Renal pelvis (tissue), 4 donors: Measurements from ENCODE around the gene SLC25A48. TPM values are rescaled to one million over a fixed set of nuclear protein-coding genes. Genes with fewer than 3 reads are reported as not detected.

Source experiments
- DNase-seq: peaks from one replicate; pipeline ENCODE4 v3.0.0-alpha.2; 2013
- polyA plus RNA-seq, 3 donors: library from polyadenylated mRNA; unstranded; fragments of 120-200 nt; gene quantifications; one replicate each; pipeline ENCODE4 v1.2.1, GENCODE V29; 2013; ENCODE audit not compliant: insufficient read length in 3 of 3

The SLC25A48 gene
- polyA plus RNA-seq, 3 donors, result 3.0 to 5.4 (median 3.5) TPM

DNA sequence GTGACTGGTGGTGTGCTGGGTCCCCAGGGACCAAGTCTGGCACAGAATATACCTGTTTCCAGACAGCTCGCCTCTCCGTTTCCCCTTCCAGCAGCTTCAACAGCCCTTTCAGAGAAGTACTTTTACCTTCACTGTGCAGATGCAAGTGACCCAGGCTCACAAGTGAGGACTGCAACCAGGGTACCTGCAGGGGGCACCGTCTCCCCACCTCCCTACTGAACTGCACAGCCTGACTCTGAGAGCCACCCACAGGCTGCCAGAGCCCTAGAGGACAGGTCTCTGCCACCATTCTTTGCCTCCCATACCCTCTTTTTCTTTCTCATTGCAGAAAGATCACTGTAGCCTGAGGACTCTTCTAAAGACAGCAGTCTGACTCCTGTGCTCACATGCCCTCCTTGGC, 45.8 kb downstream of the SLC25A48 start:
- no peak for DNase-seq

DNA sequence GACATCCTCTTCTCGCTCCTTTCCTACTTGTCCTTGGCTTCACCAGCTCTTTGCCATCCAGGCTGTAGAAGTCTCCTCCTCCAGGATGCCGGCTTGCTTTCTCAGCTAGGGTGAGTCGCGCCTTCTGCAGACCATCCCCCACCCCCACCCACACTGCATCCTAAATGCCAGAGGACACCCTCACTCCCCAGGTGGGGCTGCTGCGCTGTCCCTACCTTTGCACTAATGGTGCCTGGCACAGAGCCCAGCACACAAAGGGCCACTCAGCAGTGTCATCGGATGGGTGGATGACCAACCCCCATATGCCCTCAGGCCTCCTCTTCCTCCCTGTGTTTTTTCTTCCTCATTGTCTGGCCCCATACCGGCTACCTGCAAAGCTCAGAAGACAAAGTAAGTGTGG, 46.3 kb downstream of the SLC25A48 start:
- DNase-seq, result no peak

DNA sequence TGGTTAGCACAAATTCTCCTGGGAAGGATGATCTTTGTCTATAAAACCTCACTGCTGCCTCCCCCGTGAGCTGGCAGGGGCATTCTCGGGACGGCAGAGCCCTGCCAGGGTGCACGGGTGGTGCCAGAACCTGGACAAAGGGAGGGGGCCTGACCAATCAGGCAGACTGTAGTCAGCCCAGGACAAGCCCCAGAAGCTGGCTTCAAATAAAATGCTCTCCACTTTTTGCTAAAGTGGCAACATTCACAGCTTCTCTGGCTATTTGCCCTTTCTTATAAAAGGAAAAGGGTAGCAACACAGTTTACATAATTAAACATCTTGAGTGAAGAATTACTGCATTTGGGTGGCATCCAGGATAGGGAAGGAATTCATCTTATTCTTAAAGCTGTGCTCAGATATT, 46.8 kb downstream of the SLC25A48 start:
- no peak for DNase-seq

DNA sequence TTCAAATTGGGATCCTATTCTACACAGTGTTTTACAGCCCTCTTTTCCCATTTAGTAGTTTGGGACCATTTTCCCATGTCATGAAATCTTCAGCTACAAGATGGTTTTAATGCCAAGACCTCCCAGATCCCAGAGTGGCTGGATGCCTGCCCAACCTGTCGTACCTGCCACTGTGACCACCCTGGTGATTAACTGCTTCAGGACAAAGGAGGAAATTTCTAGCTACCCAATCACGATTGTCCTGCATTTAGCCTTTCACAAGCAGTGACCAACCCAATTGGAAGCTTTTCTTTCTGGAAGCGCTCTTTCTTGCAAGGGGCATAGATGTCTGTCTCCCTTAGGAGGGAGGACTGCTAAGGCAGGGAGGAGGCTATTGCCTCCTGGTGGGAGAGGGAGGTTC, 47.4 kb downstream of the SLC25A48 start:
- no peak for DNase-seq

DNA sequence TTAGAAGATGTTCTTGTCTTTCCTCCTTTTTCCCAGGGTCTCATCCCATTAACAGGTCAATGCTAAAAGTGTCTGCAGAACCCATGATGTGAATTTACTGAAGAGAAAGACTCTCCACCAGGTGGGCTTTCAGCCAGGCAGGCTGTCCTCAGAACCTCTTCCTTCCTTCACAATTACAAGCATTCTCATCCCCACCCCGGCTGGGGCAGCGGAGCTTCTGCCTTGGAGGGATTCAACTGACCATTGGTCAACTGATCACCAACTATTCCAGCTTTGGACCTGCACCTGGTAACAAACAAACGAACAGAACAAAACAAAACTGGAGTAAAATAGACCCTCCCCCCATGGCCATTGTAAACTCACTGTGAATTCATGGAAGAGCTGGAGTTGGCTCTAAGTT, 48.6 kb downstream of the SLC25A48 start:
- no peak for DNase-seq

DNA sequence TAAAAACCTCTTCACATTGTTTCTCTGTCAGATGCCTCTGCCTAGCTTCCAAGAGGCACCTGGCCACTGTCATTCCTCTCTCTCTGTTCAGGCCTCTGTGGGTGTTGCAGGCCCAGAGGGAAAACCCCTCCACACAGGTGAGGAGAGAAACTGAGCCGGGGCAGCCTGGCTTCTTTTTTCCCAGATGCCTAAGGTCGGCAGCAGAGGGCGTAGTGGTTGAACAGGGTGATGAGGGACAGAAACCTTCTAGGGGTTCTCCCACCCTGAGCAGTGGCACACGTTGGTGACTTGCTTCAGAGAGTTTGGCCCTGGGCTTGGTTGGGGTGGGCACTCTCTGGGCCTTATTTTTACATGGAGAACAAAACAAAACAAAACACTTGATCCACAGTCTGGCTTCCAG, 49.0 kb downstream of the SLC25A48 start:
- no peak for DNase-seq

DNA sequence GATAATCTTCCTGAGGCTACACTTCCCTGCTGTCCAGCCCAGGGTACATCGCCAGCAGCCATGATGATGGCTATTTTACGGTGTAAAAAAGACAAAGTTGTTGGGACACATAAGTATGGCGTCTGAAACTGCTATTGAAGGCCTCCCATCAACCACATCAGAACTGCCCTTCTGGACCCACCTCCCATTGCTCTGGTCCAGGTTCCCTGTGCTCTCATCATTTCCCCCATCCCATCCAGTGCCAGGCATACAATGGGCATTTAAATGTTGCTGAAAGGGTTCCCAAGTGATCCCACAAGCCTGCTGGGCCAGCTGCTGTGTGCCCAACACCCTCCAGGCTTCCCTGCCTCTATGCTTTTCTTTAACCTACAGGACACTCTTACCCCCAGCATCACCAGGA, 50.6 kb downstream of the SLC25A48 start:
- no peak for DNase-seq

DNA sequence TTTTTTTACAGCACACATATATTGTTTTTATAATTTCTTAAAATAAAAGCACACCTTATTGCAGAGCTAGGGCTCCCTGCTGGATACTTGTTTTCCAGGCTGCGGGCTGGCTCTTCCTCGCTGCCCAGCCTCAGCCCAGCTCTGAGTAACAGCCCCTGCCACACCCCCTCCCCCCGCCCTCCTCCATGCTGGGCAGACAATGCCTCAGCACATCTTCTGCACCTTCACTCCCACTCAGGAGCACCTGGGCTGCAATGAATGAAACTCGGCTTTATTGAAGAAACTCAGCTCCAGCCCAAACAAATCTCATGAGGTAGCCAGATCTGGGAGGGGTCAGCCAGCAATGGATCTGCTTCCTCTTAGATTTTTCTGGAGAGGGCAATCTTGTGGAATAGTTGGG, 51.7 kb downstream of the SLC25A48 start:
- DNase-seq, result no peak

DNA sequence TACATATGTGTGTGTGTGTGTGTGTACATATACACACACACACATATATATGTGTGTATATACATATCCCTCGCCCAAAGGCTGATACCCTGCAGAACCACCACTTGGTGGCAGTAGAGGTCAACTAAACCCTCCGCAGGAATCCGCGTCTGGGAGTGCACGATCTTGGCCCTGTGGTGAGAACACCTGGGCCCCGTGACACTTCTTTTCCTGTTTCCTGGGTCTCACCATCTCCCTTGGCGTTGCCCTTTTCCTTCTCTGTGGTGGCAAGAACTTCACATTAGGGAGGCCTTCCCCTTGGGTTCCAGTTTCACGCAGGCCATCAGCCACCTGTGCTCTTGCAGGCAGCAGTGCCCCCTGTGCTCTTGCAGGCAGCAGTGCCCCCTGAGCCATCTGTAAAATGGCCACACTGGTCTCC, 53.0 kb downstream of the SLC25A48 start:
- DNase-seq, result peak; percentile 65

DNA sequence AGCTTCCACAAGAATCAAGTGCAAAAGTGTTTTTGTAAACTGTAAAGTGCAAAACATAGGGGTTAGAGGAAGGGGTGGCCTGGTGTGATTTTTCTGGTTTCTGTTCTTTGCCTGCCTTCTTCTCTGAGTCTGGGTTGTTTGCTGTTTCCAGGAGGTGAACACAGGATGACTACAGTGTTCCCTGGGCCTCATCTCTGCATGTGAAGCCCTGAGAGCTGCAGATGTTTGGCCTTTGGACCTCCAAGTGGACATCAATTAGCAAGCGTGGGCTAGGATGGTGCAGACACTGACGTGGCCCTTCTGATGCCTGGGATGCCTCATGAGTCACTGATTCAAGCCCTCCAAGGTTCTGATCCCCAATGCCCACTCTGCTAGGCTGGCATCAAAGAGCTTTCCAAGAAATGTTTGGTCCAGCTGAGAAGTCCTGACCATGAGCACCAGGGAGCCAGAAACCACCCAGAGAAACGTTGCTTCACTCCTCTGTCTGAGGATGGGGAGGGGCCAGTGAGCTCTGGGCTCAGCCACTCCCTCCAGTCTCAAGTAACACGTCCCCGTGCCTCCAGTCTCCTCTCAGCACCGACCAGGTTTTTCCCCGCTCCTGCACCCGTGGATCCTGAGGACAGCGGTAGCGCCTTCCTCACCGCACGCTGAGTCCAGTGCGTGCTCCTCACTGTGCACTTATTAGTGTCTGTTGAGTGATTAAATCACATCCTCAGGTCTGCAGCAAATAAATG, 53.6 kb downstream of the SLC25A48 start:
- no peak for DNase-seq

DNA sequence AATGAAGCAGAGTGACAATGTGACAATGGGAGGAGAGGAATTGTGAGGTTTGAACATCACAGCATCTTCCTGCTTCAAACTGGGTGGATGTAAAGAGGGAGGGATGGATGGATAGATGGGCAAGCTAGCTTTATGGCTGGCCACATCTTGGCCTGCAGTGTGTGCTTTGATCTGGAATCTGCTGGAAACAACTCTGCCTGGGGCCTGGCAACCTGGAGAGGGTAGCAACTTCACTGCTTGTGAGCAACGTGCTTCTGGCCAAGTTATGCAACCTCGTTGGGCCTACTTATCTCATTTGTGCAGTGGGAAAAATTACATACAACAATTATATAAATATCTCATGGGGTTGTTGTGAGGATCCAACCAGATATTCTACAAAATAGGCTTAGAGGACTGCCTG, 55.8 kb downstream of the SLC25A48 start:
- no peak for DNase-seq

DNA sequence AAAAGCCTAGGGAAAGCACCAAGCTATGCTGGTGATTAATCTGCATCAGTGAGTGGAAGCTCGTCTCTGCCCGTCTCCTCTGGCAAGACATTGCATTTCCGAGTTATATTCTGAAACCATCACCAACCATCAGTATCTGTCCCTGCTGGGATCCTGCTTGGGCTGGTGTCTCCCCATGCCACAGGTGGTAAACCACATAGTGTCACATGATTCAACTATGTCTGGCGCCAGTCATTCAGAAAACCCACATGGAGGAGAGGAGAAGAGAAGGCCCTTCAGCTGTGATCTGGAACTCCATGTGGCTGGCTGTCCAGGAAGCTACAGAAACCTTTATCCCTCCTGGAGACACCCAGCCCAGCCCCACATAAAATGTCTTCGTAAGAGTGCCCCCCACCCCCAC, 56.4 kb downstream of the SLC25A48 start:
- DNase-seq, result no peak

DNA sequence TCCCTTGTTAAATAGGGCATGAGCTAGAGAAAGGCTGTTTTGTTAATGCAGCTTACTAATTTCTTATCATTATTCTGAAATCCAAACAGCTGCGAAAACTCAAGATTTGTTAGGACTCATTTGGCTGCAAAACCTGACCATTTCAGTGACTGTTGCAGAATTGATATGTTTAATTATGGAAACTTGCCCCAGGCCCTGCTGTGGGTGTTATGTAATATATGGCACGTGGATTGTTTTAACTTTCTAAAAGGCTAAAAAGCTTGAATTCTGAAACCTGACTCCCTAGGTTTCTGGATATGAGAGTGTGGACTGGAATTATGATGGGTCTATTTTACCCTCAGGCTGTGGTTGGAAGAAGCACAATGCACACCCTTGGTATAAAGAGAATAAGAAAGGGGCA, 56.8 kb downstream of the SLC25A48 start:
- DNase-seq, result peak; percentile 30

DNA sequence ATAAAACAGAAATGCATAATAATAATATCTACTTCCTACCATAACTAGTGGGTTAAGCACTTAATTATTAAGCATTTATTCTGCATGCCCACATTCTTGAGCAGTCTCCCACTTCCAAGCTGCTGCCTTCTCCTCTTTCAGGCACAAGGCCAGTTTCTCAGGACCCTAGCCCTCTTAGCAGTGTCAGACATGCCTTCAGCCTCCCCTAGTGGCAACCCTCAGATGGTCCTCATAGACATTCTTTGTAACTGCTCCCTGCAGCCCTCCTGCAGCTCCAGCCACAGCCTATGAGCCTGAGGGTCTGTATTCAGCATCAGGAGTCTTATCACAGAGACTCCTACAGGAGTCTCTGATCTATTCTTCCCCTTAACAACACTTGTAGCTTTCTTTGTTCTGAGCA, 57.3 kb downstream of the SLC25A48 start:
- peak; percentile 41 for DNase-seq

DNA sequence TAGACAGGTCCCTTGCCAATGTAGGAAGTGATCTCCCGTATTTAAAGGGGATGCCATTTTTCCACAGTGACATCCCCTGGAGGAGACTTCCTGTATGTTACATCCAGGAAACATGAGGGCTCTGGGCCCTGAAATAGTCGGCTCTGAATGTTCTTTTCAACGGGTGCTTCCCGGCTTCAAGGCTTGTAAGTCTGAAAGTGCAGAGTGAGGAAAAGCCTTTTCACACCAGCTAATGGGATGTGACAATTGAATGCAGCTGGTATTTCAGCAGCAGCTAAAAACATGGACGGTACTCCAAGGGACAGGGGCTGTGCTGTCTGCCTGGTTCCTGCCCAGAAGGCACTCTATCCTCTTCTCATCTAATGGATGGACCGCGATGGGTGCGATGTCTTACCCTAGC, 59.8 kb downstream of the SLC25A48 start:
- DNase-seq, result no peak

DNA sequence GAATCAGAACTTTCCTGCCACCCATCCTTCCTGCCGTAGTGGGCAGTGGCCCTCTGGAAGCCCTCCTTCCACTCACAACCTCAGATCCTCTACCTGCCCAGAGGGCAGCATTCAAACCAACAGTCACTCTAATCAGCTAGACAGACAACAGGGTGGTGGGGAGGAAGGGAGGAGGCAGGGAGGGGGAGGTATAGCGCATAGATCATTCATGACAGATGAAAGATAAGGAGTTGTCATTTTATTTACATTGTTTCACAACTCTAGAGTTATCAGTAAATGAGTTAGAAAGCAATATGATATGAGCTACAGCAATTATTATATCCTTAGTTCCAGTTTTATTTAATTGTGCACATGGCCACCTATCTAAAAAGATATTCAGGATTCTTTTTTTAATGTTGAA, 60.3 kb downstream of the SLC25A48 start:
- DNase-seq, result no peak

DNA sequence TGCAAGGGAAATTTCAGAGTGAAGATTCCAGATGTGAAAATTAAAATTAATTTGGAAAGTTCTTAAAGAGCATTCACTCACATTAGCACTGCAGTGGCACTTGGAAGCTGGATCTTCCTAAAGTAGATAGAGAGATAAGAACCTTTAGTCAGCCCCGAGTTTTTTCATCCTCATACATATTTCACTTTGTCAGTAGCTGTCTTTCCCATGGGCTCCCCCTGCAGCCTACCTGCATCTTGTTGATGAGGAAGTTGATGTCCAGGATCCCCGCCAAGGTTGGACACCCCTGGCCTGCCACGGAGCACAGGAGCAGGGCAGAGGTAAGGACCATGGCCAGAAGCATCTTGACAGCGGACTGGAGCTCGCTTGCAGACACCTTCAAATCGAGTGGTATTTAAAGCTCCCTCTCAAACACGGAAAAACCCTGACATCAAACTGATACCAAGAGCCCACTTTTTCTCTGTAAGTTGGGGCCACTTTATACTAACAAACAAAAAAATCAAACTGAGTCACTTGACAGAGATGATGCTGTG, 61.1 kb downstream of the SLC25A48 start, which contains the start of gene IL9:
Gene IL9 (minus strand): TSS at position 368 of the 533 bp plus-strand sequence. CDS start 25 bp downstream, at position 343.
- DNase-seq, result no peak

DNA sequence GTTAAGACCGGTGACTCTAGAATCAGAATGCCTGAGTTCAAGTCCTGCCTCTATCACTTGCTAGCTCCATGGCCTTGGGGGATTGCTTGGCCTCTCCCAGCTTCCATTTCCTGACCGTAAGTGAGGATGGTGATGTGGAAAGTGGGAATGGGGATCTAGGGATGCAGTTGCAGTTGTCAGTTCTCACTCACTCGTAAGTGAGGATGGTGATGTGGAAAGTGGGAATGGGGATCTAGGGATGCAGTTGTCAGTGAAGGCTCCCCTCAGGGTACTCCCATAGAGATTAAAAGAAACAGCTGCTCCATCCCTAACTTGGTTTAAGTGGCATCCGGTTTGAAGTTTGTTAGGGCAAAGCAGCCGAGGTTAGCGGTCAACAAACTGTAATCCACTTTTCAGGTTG, 64.2 kb downstream of the SLC25A48 start:
- DNase-seq, result no peak

DNA sequence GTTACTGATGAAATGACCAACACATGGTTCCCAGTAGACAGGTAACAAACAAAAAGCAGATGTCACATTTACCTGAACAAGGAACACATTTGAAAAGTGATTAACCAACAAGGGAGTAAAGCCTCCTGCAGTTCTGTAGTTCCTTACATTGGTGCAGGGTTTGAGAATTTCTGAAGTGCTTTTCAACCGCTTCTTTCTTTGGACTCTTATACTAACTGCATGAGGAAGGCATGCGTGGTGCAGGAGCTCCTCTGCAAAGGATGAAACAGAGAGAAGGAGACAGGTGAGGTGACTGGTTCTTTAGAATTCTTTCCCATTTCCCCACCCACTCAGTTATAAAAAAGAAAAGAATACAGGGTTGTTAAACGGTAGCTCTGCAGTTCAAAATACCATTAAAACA, 65.8 kb downstream of the SLC25A48 start:
- no peak for DNase-seq

DNA sequence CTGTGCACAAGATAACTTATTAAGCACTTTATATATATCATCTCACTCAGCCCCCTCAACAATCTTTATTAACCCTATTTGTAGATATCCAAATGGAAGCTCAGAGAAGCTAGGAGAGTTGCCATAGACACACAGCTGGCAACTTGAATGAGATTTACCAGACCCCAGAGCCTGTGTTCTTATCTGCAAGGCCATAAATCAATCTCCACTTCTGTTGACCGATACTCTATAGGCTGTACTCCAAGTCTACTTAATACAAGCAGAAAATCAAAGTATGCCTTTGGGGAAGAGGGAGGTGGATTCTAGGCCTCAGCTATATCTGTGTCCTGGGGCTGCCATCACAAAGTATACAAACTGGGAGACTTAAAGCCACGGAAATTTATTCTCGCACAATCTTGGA, 67.2 kb downstream of the SLC25A48 start:
- DNase-seq, result no peak

DNA sequence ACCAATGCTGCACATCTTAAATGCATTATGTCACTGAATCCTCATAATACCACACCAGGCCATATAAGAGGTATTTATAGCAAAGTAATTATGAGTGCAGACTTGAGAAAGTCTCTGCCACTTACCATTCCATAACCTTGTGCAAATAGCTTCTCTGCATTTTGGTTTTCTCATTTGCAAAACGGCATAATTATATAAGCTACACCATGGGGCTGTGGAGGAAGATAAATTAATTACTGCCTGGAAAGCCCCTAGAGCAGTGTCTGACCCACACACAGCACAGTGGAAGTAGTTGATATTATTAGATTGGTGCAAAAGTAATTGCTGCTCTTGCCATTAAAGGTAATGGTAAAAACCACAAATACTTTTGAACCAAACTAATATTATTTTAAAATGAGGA, 70.7 kb downstream of the SLC25A48 start:
- no peak for DNase-seq

DNA sequence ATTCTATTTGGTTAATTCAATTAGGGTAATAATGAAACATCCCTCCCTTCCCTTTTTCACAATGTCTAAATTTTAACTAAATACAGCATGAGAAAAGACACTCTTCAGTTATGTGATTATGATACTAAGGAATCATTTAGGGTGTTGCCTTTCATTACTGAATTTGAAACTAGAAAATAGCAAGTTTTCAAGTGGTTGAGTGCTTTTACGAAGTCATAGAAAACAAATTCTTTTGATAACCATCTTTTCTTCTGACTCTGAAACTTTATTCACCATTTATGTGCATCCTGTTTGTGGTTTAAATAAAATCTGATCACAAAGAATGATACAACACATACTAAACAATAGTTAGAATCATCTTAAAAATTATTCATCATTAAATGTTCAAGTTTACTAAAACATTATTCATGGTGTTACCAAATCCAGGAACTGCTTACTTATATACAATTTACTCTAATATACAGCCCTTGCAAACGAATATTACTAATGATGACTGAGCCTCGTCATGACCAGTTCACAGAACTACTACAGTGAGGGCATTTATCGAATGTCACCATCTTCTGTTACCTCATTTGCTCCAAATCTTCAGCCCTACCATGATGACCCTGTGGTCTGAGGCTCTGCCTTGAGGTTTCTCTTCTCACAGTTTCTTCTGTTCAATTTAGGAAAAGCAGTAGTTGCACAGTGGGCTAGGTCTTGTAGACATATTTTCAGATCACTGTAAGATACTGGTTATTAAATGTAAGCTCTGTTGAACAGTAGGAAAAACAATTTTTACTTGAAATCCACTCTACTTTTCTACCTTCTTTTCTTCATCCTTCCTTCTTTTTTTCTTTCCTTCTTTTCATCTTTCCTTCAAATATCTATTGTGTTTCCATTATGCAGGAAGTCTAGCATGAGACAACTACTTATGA, 79.5 kb downstream of the SLC25A48 start:
- DNase-seq, result no peak

DNA sequence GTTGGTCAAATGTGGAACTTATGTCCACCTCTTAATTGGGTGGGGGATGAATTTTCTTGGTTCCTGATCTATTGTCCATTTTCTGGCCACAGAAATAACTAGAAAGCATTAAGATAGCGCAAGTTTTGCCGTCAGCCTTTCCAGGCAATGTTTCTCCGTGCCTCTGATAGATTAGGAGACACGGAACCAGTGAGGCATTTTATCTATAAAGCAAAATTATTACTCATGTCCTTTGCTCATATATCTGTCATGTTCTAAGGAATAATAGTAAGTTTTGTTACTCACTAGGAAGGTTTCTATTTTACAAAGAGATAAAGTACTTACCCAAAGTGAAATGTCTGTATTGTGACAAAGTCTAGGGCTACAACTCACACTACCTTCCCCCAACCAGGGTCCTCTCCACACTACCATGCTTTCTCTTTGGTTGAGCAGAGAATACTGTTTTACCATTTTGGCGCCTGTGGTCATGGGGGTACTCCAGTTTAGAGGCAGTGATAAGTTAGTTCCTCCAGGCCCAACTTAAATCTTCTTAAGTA, 81.1 kb downstream of the SLC25A48 start:
- no peak for DNase-seq
